ENCODE measurements around the gene ANKS1B.

The ANKS1B gene

DNA sequence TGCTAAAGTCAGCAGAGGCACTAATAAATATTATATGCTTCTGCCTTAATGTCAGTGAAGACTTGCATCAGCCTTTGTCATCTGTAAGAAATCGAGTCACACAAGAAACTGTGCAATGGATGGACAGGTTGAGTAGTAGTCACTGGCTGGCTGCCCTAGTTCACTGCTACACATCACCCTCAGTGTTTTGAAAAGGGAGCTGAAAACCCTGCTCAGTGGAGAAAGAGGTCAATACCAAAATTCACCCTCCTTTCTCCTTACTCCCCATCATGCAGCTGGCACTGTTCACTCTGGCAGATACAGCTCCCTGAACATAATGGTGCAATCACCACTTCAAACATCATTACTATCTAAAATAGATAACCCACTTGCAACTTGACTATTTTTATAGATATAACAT, 6.6 kb downstream of the ANKS1B start:
- TF ChIP-seq, protein P1, sequence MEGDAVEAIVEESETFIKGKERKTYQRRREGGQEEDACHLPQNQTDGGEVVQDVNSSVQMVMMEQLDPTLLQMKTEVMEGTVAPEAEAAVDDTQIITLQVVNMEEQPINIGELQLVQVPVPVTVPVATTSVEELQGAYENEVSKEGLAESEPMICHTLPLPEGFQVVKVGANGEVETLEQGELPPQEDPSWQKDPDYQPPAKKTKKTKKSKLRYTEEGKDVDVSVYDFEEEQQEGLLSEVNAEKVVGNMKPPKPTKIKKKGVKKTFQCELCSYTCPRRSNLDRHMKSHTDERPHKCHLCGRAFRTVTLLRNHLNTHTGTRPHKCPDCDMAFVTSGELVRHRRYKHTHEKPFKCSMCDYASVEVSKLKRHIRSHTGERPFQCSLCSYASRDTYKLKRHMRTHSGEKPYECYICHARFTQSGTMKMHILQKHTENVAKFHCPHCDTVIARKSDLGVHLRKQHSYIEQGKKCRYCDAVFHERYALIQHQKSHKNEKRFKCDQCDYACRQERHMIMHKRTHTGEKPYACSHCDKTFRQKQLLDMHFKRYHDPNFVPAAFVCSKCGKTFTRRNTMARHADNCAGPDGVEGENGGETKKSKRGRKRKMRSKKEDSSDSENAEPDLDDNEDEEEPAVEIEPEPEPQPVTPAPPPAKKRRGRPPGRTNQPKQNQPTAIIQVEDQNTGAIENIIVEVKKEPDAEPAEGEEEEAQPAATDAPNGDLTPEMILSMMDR (IDR thresholded peaks at IDR 0.05; ENCODE audit: low read depth, low read length): no peak
- no peak for DNase-seq (ENCODE audit: extremely low read depth, low read depth)

DNA sequence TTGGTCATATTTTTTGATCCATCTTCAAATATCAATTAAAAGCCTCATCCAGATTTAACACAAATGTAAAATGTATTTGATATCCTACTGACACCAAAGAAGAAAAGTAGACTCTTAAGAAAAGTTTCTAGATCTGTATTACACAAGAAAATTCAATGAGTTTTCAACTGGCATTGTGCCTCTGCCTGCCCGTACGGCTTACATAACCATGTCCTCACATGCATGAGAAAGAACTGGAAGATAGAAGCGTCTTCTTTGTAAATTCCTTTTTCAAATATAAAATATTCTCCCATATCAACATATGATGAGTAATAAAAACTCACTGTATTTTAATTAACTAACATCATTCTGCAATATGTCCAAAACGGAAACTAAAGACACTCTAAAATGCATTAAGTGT, 7.2 kb downstream of the ANKS1B start:
- TF ChIP-seq, protein P1 (IDR thresholded peaks at IDR 0.05; ENCODE audit: low read depth, low read length): no peak

GRCh38 chr12:99976762-99977161, 8.0 kb downstream of the ANKS1B start:
- DNase-seq (ENCODE audit: extremely low read depth, low read depth): no peak
- TF ChIP-seq, protein P1 (IDR thresholded peaks at IDR 0.05; ENCODE audit: low read depth, low read length): no peak

More for the DNA sequence above, 7.2 kb downstream of the ANKS1B start:
- no peak for DNase-seq (ENCODE audit: extremely low read depth, low read depth)

DNA sequence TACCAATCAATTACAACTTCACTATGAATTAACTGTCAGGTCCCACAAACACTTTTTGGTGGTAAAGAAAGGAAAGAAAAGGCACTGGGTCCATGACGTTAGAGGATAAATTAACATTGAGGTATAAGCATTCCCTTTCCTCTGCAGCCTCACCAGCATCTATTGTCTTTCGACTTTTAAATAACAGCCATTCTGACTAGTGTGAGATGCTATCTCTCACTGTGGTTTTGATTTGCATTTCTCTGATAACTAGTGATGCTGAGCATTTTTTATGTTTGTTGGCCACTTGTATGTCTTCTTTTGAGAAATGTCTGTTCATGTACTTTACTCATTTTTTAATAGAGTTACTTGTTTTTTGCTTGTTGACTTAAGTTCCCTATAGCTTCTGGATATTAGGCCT, 9.4 kb downstream of the ANKS1B start:
- DNase-seq (ENCODE audit: extremely low read depth, low read depth): no peak

DNA sequence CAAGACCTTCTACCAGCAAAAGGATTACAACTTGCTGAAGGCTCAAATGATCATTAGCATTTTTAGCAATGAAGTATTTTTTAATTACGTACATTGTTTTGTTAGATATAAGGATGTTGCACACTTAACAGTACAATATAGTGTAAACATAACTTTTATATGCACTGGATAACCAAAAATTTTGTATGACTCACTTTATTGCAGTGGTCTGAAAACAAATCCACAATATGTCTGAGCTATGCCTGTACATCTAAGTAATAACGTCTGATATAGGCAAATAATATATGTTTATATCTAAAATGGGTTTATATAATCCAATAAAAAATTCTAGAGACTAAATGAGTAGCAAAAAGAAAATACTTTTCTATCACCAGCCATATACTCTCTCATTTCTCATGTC, 10.6 kb downstream of the ANKS1B start:
- TF ChIP-seq, protein P1 (IDR thresholded peaks at IDR 0.05; ENCODE audit: low read depth, low read length): no peak
- no peak for DNase-seq (ENCODE audit: extremely low read depth, low read depth)

More for the DNA sequence above, 9.4 kb downstream of the ANKS1B start:
- TF ChIP-seq, protein P1 (IDR thresholded peaks at IDR 0.05; ENCODE audit: low read depth, low read length): no peak

- DNase-seq (ENCODE audit: extremely low read depth, low read depth): no peak
- TF ChIP-seq, protein P1 (IDR thresholded peaks at IDR 0.05; ENCODE audit: low read depth, low read length): no peak
Measured at GRCh38 chr12:99966429-99966828, 18.3 kb downstream of the ANKS1B start.

DNA sequence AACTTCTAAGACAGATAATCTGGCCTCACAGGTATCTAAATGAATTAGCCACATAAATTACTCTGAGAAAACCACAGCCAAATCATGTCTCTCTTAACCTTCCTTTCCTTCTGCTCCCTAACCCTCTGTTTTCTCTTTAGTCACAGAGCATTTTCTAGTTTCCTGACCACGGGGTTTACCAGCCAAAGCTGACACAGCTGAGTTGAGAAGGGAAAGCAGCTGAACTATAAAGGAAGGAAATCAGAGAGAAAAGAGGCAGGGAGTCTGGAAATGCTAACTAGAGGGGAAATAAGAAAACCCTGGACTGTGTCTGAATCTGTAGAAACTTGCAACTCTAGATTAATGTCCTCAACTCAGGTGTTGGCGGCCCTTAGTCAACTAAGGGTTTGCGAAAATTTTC, 24.4 kb downstream of the ANKS1B start:
- no peak for DNase-seq (ENCODE audit: extremely low read depth, low read depth)
- TF ChIP-seq, protein P1 (IDR thresholded peaks at IDR 0.05; ENCODE audit: low read depth, low read length): no peak

All from AG09319 (cell line).